DMS153 (cell line): ENCODE measurements around the gene SHROOM2.

Experiments used
- DNase-seq: peaks from one replicate; lab custom pipeline; 2025; lab: John Stamatoyannopoulos, UW

SHROOM2 gene, protein sequence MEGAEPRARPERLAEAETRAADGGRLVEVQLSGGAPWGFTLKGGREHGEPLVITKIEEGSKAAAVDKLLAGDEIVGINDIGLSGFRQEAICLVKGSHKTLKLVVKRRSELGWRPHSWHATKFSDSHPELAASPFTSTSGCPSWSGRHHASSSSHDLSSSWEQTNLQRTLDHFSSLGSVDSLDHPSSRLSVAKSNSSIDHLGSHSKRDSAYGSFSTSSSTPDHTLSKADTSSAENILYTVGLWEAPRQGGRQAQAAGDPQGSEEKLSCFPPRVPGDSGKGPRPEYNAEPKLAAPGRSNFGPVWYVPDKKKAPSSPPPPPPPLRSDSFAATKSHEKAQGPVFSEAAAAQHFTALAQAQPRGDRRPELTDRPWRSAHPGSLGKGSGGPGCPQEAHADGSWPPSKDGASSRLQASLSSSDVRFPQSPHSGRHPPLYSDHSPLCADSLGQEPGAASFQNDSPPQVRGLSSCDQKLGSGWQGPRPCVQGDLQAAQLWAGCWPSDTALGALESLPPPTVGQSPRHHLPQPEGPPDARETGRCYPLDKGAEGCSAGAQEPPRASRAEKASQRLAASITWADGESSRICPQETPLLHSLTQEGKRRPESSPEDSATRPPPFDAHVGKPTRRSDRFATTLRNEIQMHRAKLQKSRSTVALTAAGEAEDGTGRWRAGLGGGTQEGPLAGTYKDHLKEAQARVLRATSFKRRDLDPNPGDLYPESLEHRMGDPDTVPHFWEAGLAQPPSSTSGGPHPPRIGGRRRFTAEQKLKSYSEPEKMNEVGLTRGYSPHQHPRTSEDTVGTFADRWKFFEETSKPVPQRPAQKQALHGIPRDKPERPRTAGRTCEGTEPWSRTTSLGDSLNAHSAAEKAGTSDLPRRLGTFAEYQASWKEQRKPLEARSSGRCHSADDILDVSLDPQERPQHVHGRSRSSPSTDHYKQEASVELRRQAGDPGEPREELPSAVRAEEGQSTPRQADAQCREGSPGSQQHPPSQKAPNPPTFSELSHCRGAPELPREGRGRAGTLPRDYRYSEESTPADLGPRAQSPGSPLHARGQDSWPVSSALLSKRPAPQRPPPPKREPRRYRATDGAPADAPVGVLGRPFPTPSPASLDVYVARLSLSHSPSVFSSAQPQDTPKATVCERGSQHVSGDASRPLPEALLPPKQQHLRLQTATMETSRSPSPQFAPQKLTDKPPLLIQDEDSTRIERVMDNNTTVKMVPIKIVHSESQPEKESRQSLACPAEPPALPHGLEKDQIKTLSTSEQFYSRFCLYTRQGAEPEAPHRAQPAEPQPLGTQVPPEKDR (N-terminal part only)

DNA sequence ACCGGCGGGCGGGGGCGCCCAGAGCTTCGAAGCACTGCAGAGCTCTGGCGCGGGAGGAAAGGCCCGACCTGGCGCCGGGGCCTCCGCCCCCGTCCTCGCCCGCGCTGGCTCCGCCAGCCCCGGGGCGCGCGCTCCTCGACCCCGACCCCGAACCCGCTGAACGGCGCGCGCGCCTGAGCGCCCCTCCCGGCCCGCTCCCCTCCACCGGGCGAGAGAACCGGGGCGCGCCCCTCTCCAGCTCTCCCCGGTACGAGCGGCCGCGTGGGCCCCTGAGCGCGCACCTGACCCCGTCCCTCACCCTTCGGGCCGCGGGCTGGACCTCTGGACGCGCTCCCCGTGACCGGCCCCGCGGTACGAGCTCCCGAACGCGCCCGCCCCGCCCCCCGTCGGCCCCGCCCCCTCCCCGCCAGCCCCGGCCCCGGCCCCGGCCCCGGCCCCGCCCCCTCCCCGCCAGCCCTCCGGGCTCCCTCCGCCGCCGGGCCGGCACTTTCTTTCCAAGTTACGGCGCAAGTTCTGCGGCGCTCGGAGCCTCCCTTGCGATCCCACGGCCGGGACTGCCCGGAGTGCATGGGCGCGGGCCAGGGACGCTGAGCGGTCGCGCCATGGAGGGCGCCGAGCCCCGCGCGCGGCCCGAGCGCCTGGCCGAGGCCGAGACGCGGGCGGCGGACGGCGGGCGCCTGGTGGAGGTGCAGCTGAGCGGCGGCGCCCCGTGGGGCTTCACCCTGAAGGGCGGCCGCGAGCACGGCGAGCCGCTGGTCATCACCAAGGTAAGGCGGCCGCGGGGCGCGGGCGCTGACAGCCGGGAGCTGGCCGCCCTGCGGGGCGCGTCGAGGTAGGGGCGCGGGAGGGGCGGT lies at the start of gene SHROOM2:
TSS of gene SHROOM2 (plus strand) at position 486 of the 854 bp plus-strand sequence. CDS start at position 603, 117 bp downstream.
- DNase-seq, result no peak

DNA sequence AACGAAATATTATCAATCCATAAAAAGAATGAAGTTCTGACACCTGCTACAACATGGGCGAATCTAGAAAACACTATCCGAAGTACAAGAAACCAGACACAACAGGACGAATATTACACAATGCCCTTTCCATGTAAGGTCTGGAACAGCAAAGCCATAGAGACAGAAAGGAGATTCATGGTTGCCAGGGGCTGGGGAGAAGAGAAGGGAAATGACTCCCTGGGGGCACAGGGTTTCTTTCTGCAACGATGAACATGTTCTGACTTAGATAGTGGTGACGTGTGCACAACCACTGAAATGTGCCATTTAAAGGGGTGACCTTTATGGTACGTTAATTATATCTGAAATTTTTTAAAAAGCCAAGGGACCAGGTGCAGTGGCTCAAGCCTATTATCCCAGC lies 48.9 kb upstream of the SHROOM2 start:
- no peak for DNase-seq

DNA sequence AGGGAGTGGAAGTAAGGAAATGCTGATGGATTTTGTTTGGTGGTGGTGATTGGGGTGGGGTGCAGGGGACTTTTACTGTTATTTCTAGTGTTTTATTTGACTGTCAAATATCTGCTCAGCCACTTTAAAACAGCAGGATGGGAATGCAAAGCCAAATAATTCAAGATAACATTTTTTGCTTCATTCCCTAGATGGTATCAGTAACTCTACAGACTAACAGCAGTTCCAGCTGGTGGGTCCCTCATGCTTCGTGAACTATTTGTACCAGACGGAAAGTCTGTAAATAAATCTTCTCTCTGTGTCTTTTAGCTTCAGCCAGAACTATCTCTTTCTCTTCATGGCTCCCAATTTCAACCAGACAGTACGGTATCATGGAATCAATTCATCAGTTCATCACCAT lies 48.1 kb upstream of the SHROOM2 start:
- no peak for DNase-seq

DNA sequence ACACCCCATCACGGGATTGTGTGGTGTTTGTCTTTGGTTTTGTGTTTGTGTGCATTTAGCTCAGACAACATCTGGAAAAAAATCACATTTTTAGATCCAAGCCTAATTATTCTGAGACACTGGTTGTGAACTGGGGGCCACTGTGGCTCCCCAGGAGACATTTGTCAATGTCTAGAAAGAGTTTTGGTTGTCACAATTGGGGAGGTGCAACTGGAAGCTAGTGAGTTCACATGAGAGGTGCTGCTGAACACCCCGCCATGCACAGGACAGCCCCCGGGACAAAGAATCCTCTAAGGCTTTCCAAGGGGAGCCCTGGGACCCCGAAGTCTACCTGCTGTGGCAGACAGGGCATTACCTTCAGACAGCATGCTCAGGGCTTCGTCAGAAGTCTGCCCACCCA lies 47.1 kb upstream of the SHROOM2 start:
- DNase-seq, result no peak

DNA sequence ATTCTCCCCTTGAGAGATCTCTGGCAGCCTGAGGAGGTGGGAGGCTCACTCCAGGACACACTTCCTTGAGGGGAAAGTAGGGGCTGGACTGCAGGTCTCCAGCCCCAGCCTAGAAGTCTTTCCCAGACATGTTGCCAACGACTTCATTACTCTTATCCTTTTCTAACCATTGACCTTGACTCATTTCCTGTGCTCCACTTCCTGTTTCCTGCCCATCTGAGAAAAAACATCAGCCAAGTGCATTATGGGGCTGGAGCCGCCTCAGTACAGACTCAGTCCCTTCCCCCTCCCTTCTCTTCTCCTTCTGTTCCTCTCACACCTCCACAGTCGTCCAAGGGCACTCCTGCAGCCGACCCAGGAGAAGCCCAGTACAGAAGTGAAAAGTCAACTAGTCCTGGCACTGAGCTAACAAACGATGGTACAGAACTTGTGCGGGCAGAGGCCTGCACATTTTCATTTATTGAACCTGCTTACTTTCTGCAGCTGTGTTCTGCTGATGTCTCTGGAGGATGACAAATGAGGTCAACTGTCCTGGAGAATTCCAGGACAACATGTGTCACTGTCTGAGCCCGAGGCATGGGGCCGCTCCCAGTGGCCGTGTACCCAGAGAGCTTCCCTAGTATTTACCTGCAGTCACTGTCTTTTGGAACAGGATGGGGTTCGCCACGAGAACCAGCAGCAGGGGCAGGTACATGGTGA lies 40.7 kb upstream of the SHROOM2 start:
- DNase-seq, result no peak

DNA sequence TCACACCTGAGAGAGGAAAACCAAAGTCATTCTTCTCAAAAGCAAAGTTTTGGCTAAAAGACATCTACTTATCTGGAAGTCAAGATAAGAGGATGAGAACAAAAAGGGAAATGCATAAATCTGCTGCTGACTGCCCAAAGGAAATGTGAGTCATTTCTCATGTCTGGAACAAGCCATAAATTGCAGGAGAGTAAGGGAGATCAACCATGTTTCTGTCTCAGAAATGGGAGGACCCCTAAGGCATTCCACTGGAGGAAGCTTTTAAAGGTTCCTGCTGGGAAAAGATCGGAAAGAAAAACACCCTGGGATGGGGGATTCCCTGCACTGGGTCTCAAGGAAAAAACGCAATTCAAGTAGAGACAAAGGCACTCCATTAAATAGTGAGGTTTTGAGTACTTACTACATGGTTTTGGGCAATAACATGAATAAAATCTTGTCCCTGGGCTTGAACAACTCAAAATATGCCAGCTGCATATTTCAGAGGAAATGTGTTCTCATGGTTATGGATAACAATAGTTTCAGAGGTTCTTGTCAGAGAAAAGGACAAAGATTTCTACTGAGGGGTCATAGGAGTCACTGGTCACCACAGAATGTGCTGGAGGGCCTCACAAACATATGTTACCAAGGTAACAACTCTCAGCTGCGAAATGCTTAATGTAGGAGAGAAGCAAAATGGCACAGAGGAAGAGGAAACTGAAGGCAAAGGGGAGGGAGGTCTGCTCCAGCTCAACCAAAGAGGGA lies 39.9 kb upstream of the SHROOM2 start:
- no peak for DNase-seq

DNA sequence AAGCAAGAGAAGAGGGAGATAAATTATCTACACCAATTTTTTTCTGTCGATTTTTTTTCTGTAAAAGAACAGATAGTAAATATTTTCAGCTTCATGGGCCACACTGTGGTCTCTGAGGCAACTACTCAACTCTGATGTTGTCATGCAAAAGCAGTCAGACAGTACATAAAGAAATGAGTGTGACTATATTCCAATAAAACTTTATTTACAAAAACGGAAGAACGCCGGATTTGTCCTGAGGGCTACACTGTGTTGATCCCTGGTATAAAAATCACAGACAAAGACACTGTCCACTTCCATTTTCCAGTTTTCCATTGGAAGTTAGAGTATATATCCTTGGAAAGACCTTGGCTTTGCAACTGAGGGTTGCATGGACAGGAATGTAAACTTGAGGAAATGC lies 38.6 kb upstream of the SHROOM2 start:
- no peak for DNase-seq

DNA sequence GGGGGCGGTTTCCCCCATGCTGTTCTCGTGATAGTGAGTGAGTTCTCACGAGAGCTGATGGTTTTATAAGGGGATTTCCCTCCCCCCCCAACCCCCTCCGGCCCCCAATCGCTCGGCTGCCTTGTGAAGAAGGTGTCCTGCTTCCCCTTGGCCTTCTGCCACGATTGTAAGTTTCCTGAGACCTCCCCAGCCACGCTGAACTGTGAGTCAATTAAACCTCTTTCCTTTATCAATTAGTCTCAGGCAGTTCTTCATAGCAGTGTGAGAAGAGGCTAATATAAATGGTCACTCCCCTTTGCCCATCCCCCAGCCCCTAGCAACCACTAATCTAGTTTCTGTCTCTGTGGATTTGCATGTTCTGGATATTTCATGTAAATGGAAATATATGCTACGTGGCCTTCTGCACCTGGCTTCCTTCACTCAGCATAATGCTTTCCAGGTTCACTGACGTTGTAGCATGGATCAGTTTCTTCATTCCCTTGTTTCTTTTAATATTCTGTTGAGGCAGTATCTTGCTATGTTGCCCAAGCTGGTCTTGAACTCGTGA lies 37.0 kb upstream of the SHROOM2 start:
- no peak for DNase-seq

DNA sequence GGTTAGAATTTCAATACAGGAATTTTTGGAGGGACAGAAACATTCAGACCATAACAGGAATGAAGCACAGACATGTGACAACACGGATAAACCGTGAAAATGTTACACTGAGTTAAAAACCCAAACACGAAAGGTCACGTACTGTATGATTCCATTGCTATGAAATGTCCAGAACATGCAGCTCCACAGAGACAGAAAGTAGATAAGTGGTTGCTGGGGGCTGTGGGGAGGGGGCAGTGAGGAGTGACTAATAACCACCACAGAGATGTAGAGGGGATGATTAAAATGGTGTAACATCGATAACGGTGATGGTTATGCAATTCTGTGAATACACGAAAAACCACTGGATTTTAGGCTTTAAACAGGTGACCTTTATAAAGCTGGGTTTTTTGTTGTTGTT lies 28.9 kb upstream of the SHROOM2 start:
- no peak for DNase-seq

DNA sequence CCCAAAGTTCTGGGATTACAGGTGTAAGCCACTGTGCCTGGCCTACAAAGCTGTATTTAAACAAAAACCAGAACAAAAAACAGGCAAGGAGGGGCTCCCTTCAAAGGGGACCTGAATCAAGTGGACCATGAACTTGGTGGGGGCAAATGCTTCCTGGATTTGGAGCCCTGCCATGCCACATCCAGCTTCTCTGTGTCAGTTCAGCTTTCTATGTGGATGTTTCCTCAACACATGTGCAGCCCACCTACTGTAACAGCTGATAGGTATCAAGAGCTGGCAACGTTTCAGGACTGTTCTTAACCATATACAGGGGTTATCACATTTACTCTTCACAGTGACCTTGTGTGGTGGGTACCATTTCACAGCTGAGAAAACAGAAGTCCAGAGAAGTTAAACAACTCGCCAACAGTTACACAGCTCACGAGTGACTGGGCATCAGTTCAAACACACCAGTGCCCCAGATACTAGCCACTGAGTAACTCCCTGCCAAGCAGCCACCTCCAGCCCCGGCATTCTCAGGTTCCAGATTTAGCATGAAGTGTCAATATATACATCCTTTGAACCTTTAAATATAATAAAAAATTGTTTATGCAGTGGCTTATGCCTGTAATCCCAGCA lies 28.1 kb upstream of the SHROOM2 start:
- DNase-seq, result no peak

DNA sequence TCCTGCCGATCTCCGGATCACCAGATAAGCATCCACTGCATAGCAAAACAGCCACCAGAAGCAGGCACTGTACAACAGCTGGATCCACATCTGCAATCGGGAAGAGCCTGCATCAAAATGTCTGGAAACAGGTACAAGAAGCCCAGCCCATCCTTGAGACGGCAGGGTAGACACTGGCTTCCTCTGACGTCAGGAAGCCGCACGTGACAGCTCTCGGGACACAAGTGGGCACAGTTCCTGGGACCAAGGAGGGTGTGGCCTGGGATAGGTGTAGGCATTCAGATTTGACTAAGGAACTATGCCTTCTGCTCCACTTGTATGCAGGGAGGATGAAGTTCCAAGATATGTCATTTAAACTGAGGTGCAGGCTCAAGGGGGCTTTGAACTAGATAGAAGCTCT lies 26.9 kb upstream of the SHROOM2 start:
- no peak for DNase-seq

DNA sequence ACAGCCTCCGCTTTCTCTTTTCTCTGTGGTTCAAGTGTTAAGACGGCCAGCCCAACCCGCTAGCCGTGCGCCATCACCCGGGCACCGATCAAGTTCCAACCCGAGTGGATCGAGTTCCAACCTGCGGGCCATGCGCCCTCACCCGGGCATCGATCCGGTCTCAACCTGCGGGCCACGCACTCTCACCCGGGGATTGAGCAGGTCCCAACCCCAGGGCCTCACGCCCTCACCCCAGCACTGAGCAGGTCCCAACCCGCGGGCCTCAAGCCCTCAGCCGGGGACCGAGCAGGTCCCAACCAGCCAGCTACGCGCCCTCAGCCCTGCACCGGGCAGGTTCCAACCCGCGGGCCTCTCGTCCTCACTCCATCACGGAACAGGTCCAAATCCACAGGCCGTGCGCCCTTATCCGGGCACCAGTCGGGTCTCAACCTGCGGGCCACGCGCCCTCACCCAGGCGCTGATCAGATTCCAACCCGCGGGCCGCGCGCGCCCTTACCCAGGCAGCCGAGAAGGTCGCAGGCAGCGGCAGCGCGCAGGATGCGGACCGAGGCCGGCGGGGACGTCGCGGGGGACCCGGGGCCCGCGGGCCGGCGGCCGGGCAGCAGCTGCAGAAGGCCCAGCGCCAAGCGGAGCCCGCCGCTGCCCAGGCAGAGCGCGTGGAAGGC lies 21.0 kb upstream of the SHROOM2 start:
- DNase-seq, result no peak

DNA sequence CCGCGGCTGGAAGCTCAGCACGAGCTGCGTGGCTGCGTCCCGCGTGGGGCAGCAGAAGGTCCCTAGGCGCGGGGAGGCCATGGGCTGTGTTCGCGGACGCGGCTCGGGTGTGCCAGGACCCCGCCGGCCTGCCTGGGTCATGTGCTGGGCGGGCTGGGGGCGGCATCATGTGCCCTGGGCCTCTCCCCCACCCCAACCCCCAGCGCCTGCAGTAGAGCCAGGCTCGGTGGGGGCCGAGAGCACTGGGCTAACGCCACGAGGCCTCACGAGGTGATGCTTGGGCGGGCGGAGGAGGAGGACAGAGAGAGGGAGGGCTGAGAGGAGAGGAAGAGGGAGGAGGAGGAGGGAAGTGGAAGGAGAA lies 20.5 kb upstream of the SHROOM2 start, which contains the start of gene GPR143:
TSS of gene GPR143 (minus strand) at position 111 of the 361 bp plus-strand sequence. CDS start at position 81, 30 bp downstream.
- DNase-seq, result no peak

DNA sequence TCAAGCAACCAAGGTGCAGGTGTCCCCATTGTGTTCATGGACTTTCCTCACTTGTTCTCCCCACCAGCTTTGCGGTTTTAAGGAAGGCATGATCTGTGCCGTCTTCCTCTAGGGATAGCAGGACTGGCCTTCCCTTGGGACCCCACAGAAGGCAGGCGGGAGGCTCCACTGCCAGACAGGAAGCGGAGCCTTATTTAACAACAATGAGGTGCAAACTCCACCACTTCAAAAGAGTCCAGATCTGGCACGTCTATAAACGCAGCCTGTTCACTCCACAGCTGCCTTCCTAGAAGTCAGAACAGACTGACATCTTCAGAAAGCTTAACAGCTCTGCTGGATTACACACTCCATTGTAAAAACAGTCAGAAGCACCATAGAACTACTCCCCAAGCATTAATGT lies 18.9 kb upstream of the SHROOM2 start:
- peak; percentile 52 for DNase-seq

DNA sequence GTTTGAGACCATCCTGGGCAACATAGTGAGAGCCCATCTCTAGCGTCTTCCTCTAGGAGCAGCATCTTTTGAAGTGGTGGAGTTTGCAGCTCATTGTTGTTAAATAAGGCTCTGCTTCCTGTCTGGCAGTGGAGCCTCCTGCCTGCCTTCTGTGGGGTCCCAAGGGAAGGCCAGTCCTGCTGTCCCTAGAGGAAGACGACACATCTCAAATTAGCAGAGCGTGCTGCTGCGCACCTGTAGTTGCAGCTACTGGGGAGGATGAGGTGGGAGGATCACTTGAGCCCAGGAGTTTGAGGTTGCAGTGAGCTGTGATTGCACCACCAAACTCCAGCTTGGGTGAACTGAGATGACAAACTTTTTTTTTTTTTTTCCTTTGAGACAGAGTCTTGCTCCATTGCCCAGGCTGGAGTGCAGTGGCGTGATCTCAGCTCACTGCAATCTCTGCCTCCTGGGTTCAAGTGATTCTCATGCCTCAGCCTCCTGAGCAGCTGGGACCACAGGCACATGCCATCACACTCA lies 17.8 kb upstream of the SHROOM2 start:
- DNase-seq, result peak; percentile 0

DNA sequence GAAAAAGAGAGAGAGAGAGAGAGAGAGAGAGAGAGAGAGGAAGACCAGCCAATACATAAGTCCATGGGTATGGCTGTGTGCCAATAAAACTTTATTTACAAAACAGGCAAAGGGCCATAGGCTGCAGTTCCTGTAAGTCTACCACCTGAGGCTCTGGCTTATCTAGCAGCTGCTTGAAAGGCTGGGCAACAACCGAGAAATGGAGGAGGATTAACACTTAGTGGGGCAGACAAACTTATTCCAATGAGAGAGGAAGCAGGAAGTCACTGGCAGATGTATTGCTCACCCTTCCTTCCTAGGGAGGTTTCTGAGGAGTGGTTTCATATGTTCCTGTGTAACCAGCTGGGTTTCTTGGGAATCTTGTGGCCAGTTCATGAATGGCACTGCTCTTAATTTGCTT lies 15.9 kb upstream of the SHROOM2 start:
- DNase-seq, result no peak

DNA sequence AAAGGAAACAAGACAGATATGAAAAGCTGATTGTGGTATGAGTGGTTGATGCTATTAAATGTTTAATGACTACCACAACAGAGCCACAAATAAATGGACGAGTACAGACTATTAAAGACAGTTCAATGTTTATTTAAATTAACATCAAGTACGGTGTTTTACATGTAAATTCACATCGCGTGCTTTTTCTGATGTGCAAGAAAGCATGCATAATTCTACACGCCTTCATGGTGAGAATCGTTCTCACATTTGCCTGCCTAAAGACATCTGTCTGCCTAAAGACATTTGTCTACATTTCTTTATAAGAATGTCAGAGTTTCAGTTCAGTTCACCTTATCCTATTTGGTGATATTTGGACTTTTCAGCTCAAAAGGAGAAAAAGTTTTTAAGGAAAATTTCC lies 13.3 kb upstream of the SHROOM2 start:
- no peak for DNase-seq

DNA sequence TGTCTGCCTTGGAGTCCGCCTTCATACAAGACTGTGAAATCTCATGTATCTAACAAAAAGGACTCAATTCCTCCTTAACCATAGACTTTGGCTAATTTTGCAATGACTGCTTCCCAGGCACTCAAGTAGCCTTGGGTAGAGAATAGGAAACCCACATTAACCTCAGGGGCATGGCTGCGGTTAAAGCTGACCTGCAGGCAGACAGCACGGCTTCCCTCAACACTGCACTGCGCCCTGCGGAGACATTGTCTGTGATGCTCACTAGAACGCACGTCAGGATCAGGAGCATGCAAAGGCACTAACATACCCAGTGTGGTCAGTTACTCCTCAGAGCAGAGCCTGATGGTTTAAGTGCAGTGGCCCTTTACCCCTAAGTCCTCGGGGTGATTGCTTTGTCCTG lies 10.3 kb upstream of the SHROOM2 start:
- no peak for DNase-seq
